GM06990 (cell line): Measurements from ENCODE around the gene LPP.

Source experiments
- DNase-seq: peaks from one replicate; pipeline ENCODE4 v3.0.0-alpha.2; 2011; ENCODE audit not compliant: insufficient read length; ENCODE audit errors: extremely low read depth
- H3K27me3 ChIP-seq: replicated peaks from 2 replicates; pipeline ENCODE4 v1.6.0; 2011; ENCODE audit warnings: low read length; ENCODE audit not compliant: control insufficient read depth, insufficient read depth
- H3K36me3 ChIP-seq: 2 replicates; pipeline ENCODE4 v1.5.1; 2011; ENCODE audit warnings: low read length; ENCODE audit not compliant: control insufficient read depth, insufficient read depth
- H3K4me3 ChIP-seq: replicated peaks from 2 replicates; pipeline ENCODE4 v1.5.1; 2011; ENCODE audit warnings: low read depth, mild to moderate bottlenecking, control low read depth, low read length
- CTCF ChIP-seq: IDR thresholded peaks from 2 replicates; pipeline ENCODE4 v1.5.1; 2011; ENCODE audit warnings: low read length, control low read depth, mild to moderate bottlenecking, inconsistent platforms; ENCODE audit not compliant: insufficient read depth, poor library complexity, severe bottlenecking

LPP gene

GRCh38 chr3:188257384-188258026 is 103.5 kb downstream of the LPP start:
- Histone ChIP-seq H3K4me3 (no peak overlapping the region), H3K27me3 (no peaks in the 10 kb centered on the region; the same call in 1 of the 2 replicates), H3K36me3 (no peaks in the 10 kb centered on the region)
- TF ChIP-seq CTCF, result no peak
- no peak for DNase-seq

- Histone ChIP-seq H3K27me3 (no peaks in the 10 kb centered on the region; the same call in none of the 2 replicates), H3K4me3 (no peak overlapping the region), H3K36me3 (no peaks in the 10 kb centered on the region)
- TF ChIP-seq CTCF, result no peak
- DNase-seq, result no peak
Observed at GRCh38 chr3:188259191-188259590, 105.2 kb downstream of the LPP start.

GRCh38 chr3:188259596-188259995 is 105.6 kb downstream of the LPP start:
- Histone ChIP-seq H3K4me3 (no peak overlapping the region), H3K36me3 (no peaks in the 10 kb centered on the region), H3K27me3 (no peaks in the 10 kb centered on the region; the same call in none of the 2 replicates)
- no peak for DNase-seq
- TF ChIP-seq CTCF, result no peak

- TF ChIP-seq CTCF, result no peak
- Histone ChIP-seq H3K4me3 (no peak overlapping the region), H3K36me3 (no peaks in the 10 kb centered on the region), H3K27me3 (no peaks in the 10 kb centered on the region; the same call in none of the 2 replicates)
- DNase-seq, result no peak
Observed at GRCh38 chr3:188261011-188261410, 107.1 kb downstream of the LPP start.

GRCh38 chr3:188262488-188262887 is 108.5 kb downstream of the LPP start:
- Histone ChIP-seq H3K27me3 (peaks cover 2% of the 10 kb centered on the region), H3K36me3 (no peaks in the 10 kb centered on the region), H3K4me3 (no peak overlapping the region)
- no peak for DNase-seq
- TF ChIP-seq CTCF, result no peak
